Gastroesophageal sphincter (tissue), 4 donors: ENCODE results near the gene ZDHHC11. TPM values are rescaled to one million over a fixed set of nuclear protein-coding genes. Genes with fewer than 3 reads are reported as not detected.

Source experiments
- ATAC-seq: fragments of 150-250 bp; one replicate; pipeline ENCODE4 v1.9.1; 2016; ENCODE audit warnings: mild to moderate bottlenecking, moderate library complexity
- H3K27ac ChIP-seq, 4 donors: fragments of 200-600 bp; sonication (generic) in 3 of 4; 1 replicate in 3 of 4; 2 replicates in 1 of 4; pipeline ENCODE4 v1.5.1; 2016 to 2019
- H3K27me3 ChIP-seq: fragments of 200-600 bp; sonication (generic); one replicate; pipeline ENCODE4 v1.5.1; 2019
- H3K36me3 ChIP-seq, 2 donors: fragments of 200-600 bp; sonication (generic); one replicate each; pipeline ENCODE4 v1.5.1; 2019; ENCODE audit warnings: control low read depth in 1 of 2
- H3K4me1 ChIP-seq, 3 donors: fragments of 200-600 bp; sonication (generic); 1 replicate in 2 of 3; 2 replicates in 1 of 3; pipeline ENCODE4 v1.5.1; 2016 to 2019; ENCODE audit warnings: control low read depth in 2 of 3
- H3K4me3 ChIP-seq, 2 donors: fragments of 200-600 bp; sonication (generic); one replicate each; pipeline ENCODE4 v1.5.1; 2019; ENCODE audit warnings: mild to moderate bottlenecking in 1 of 2, moderate library complexity in 1 of 2
- H3K9me3 ChIP-seq, 3 donors: fragments of 200-600 bp; sonication (generic); one replicate each; pipeline ENCODE4 v1.5.1; 2017 to 2019; ENCODE audit warnings: control low read depth in 2 of 3
- EP300 ChIP-seq: sonication (generic); formaldehyde crosslinking; IDR thresholded peaks from one replicate; pipeline ENCODE4 v1.6.1; 2017; ENCODE audit warnings: antibody characterized with exemption, mild to moderate bottlenecking
- POLR2A ChIP-seq, 2 donors: fragments of 450-650 bp; IDR thresholded peaks; one replicate each; pipeline ENCODE4 v1.6.1; 2017; ENCODE audit warnings: antibody characterized with exemption in 2 of 2, mild to moderate bottlenecking in 2 of 2, moderate library complexity in 1 of 2
- POLR2AphosphoS5 ChIP-seq: sonication (generic); formaldehyde crosslinking; IDR thresholded peaks from one replicate; pipeline ENCODE4 v1.6.1; 2017; ENCODE audit warnings: antibody characterized with exemption
- WGBS, 2 donors: methylation state at CpG; one replicate each; pipeline ENCODE4 v1.1.5; 2018; ENCODE audit warnings: low coverage in 1 of 2; 5-methylcytosine and 5-hydroxymethylcytosine counted together
- total RNA-seq, 4 donors: library from RNA; depleted of rRNA; stranded (reverse); fragments of >200 nt; gene quantifications; one replicate each; pipeline ENCODE4 v1.1.0, GENCODE V29; 2016
- TF ChIP-seq, protein P1 (sequence below), 4 experiments: fragments of 200-600 bp in 2 of 4; fragments of 450-650 bp in 2 of 4; sonication (generic) in 1 of 4; IDR thresholded peaks; one replicate each; pipeline ENCODE4 v1.5.1; 2017 to 2019; ENCODE audit warnings: antibody characterized with exemption in 4 of 4, mild to moderate bottlenecking in 2 of 4, moderate library complexity in 2 of 4

ZDHHC11 gene
- total RNA-seq, 4 donors from 2014 or later: 2.3 to 19.1 (median 7.4) TPM

DNA sequence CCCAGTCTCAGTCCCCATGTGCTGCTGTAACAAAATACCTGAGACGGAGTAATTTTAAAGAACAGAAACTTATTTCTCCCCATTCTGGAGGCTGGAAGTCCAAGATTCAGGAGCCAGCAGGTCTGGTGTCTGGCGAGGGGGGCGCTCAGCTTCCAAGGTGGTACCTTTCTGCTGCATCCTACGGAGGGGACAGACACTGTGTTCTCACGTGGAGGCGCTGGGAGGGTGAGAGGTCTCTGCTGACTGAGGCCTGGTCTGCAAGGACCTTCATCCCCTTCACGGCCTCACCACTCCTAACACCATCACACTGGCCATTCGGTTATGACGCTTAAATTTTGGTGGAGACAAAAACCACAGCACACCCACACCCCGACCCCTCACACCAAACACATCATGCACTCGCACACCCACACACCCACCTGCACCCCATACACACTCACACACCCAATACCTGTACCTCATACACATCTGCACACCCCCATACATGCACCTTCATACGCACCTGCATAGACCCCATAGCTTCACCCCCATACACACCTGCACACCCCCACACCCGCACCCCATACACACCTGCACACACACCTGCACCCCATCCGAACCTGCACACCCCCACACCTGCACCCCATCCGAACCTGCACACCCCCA is 9.8 kb upstream of the ZDHHC11 start:
- TF ChIP-seq POLR2A (IDR thresholded peaks at IDR 0.05): no peak
- Histone ChIP-seq H3K9me3 (no peaks in the 10 kb centered on the region), H3K27me3 (peaks cover 2% of the 10 kb centered on the region), H3K36me3 (peaks cover 0 to 54% of the 10 kb centered on the region in 2 donors), H3K4me3 (no peak overlapping the region), H3K27ac (no peak overlapping the region), H3K4me1 (peaks cover 0 to 16% (median 4%) of the 10 kb centered on the region in 3 donors)
- WGBS, 2 donors: 92 to 95% methylated on average over 10 to 12 of the region's 15 CpGs
- ATAC-seq: no peak

GRCh38 chr5:859798-860296 is 9.1 kb upstream of the ZDHHC11 start:
- no peak for ATAC-seq
- TF ChIP-seq, protein P1, sequence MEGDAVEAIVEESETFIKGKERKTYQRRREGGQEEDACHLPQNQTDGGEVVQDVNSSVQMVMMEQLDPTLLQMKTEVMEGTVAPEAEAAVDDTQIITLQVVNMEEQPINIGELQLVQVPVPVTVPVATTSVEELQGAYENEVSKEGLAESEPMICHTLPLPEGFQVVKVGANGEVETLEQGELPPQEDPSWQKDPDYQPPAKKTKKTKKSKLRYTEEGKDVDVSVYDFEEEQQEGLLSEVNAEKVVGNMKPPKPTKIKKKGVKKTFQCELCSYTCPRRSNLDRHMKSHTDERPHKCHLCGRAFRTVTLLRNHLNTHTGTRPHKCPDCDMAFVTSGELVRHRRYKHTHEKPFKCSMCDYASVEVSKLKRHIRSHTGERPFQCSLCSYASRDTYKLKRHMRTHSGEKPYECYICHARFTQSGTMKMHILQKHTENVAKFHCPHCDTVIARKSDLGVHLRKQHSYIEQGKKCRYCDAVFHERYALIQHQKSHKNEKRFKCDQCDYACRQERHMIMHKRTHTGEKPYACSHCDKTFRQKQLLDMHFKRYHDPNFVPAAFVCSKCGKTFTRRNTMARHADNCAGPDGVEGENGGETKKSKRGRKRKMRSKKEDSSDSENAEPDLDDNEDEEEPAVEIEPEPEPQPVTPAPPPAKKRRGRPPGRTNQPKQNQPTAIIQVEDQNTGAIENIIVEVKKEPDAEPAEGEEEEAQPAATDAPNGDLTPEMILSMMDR (IDR thresholded peaks at IDR 0.05): no peak
- TF ChIP-seq POLR2AphosphoS5 (no peak), POLR2A (IDR thresholded peaks at IDR 0.05) (no peak), EP300 (no peak)
- H3K9me3 ChIP-seq: no peaks in the 10 kb centered on the region
- 100% methylated on average over 1 of the region's 16 CpGs; no CpG with 5 or more reads in 1 of the 2 donors for WGBS, 2 donors
- peaks cover 0 to 46% of the 10 kb centered on the region in 2 donors for H3K36me3 ChIP-seq
- H3K4me3 ChIP-seq: no peak overlapping the region
- H3K27ac ChIP-seq: no peak overlapping the region
- peaks cover 0 to 8% (median 0%) of the 10 kb centered on the region in 3 donors for H3K4me1 ChIP-seq
- H3K27me3 ChIP-seq: peaks cover 9% of the 10 kb centered on the region

DNA sequence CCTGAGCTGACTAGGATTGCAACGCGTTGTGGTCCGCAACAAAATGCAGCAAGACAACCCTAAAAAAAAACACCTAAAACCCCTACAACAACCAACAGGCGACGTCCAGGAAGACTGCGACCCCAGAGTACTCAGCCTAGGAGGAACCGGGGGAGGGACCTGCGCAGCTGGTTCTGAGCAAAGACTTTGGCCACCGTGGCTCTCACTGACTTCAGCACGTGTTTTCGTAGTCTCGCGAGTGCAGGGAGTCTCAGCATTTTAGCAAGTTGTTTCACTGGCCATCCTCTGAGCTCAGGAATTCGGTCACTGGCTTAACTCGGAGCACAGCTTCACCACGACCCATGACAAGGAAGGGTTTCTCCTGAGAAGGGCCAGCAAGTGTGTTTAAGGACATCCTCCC is 8.6 kb upstream of the ZDHHC11 start:
- peaks cover 0 to 42% of the 10 kb centered on the region in 2 donors for H3K36me3 ChIP-seq
- peaks cover 0 to 4% (median 0%) of the 10 kb centered on the region in 3 donors for H3K4me1 ChIP-seq
- H3K27me3 ChIP-seq: peaks cover 14% of the 10 kb centered on the region
- H3K27ac ChIP-seq: no peak overlapping the region
- no peak for ATAC-seq
- H3K9me3 ChIP-seq: no peaks in the 10 kb centered on the region
- no peak for TF ChIP-seq POLR2A (IDR thresholded peaks at IDR 0.05)
- TF ChIP-seq POLR2AphosphoS5: no peak
- TF ChIP-seq, protein P1 (IDR thresholded peaks at IDR 0.05): no peak
- 80 to 85% methylated on average over 2 to 10 of the region's 16 CpGs for WGBS, 2 donors
- H3K4me3 ChIP-seq: no peak overlapping the region

GRCh38 chr5:858726-859125 is 7.9 kb upstream of the ZDHHC11 start:
- ATAC-seq: no peak
- H3K4me3 ChIP-seq: no peak overlapping the region
- no peak for TF ChIP-seq POLR2AphosphoS5
- no peak for TF ChIP-seq POLR2A (IDR thresholded peaks at IDR 0.05)
- no peak for TF ChIP-seq EP300
- TF ChIP-seq, protein P1 (IDR thresholded peaks at IDR 0.05): no peak
- peaks cover 20% of the 10 kb centered on the region for H3K27me3 ChIP-seq
- WGBS, 2 donors: no CpG with 5 or more reads among the region's 11 CpGs
- H3K36me3 ChIP-seq: peaks cover 0 to 35% of the 10 kb centered on the region in 2 donors
- no peaks in the 10 kb centered on the region for H3K4me1 ChIP-seq
- H3K9me3 ChIP-seq: no peaks in the 10 kb centered on the region
- H3K27ac ChIP-seq: no peak overlapping the region

- no peak for ATAC-seq
- no peaks in the 10 kb centered on the region for H3K4me1 ChIP-seq
These were observed 6.0 kb upstream of the ZDHHC11 start for GRCh38 chr5:856531-857425.

More at GRCh38 chr5:856531-857425, 6.0 kb upstream of the ZDHHC11 start:
- no peaks in the 10 kb centered on the region for H3K9me3 ChIP-seq
- no peak overlapping the region for H3K4me3 ChIP-seq
- WGBS, 2 donors: 84 to 92% methylated on average over 6 to 8 of the region's 16 CpGs
- H3K36me3 ChIP-seq: peaks cover 0 to 15% of the 10 kb centered on the region in 2 donors
- H3K27me3 ChIP-seq: peaks cover 34% of the 10 kb centered on the region
- no peak overlapping the region for H3K27ac ChIP-seq
- TF ChIP-seq, protein P1 (IDR thresholded peaks at IDR 0.05): no peak
- no peak for TF ChIP-seq EP300
- TF ChIP-seq POLR2A (IDR thresholded peaks at IDR 0.05): no peak
- TF ChIP-seq POLR2AphosphoS5: no peak
